ENCODE data around the gene TEX54. TPM values are rescaled to one million over a fixed set of nuclear protein-coding genes. Genes with fewer than 3 reads are reported as not detected.

Gene TEX54
- total and polyA plus RNA-seq, 2 of the 4 experiments (the other 2 are of a cell fraction), result not detected

GRCh38 chr11:62844154-62844553 is 11.5 kb upstream of the TEX54 start:
- no peak overlapping the region for H3K4me2 ChIP-seq (ENCODE audit: low read depth, low read length)
- CTCF ChIA-PET, result interaction anchor here (1.1 kb wide), 1 partner anchor 58 kb away, joined by 4 read pairs; no protein-coding TSS in a partner anchor

More at GRCh38 chr11:62844154-62844553, 11.5 kb upstream of the TEX54 start:
- BruUV-seq (replicated peaks), result no TSS peak
- peaks cover 0 to 2% of the 10 kb centered on the region in 2 experiments; a peak in 1 of 4 replicates for H3K79me1 ChIP-seq (ENCODE audit: low read depth in 1 of 2, low read length in 2 of 2)
- no peak for DNase-seq
- H4K5ac ChIP-seq (ENCODE audit: low read depth, low read length), result no peak overlapping the region
- H3K4me1 ChIP-seq (ENCODE audit: control insufficient read depth, insufficient read depth, low read length), result peaks cover 8% of the 10 kb centered on the region
- no peak for TF ChIP-seq RAD21 (IDR thresholded peaks at IDR 0.05; ENCODE audit: low read length)
- TF ChIP-seq RCOR1 (IDR thresholded peaks at IDR 0.05; ENCODE audit: insufficient replicate concordance, low read length), result no peak
- TF ChIP-seq MAZ (IDR thresholded peaks at IDR 0.05; ENCODE audit: borderline replicate concordance, low read depth, low read length), result no peak
- no peak for TF ChIP-seq POLR2A (IDR thresholded peaks at IDR 0.05; ENCODE audit: low read depth, low read length)
- no peak for TF ChIP-seq SMC3 (IDR thresholded peaks at IDR 0.05; ENCODE audit: low read depth, low read length)
- TF ChIP-seq RFX5 (IDR thresholded peaks at IDR 0.05; ENCODE audit: low read depth, low read length), result no peak
- TF ChIP-seq MAFK (IDR thresholded peaks at IDR 0.05; ENCODE audit: low read depth, low read length), result no peak
- no peak for TF ChIP-seq BHLHE40 (IDR thresholded peaks at IDR 0.05; ENCODE audit: low read depth, low read length)
- no peak for TF ChIP-seq CTCF (conservative IDR thresholded peaks at IDR 0.05; ENCODE audit: low read depth, low read length)
- TF ChIP-seq FOS (IDR thresholded peaks at IDR 0.05; ENCODE audit: low read depth, low read length), result no peak
- no peak for TF ChIP-seq USF2 (IDR thresholded peaks at IDR 0.05; ENCODE audit: low read depth, low read length)
- TF ChIP-seq MXI1 (IDR thresholded peaks at IDR 0.05; ENCODE audit: borderline replicate concordance, low read depth, low read length), result no peak
- TF ChIP-seq CEBPB (IDR thresholded peaks at IDR 0.05; ENCODE audit: low read depth, low read length), result no peak
- TF ChIP-seq CHD1 (IDR thresholded peaks at IDR 0.05; ENCODE audit: low read depth, low read length), result no peak
- H4K8ac ChIP-seq (ENCODE audit: low read depth in 2 of 2, low read length in 2 of 2), result no peak overlapping the region
- no peaks in the 10 kb centered on the region; the same call in none of the 2 replicates for H4K20me1 ChIP-seq (ENCODE audit: insufficient read depth, low read length)
- no CpG with 5 or more reads among the region's 3 CpGs for WGBS, 2 experiments (ENCODE audit: extremely low coverage in 2 of 2, insufficient read length in 1 of 2)
- in situ Hi-C loops (cut with MboI; ENCODE audit: low sequenced_read_pairs), result no loop called here
- no peaks in the 10 kb centered on the region for H3K9me3 ChIP-seq (ENCODE audit: control insufficient read depth, insufficient read depth, low read length)
- H3K56ac ChIP-seq (ENCODE audit: extremely low read depth, insufficient read depth, low read length), result no peak overlapping the region
- no peak for ATAC-seq (ENCODE audit: low read depth)
- no peak overlapping the region for H2AK9ac ChIP-seq (replicated peaks; ENCODE audit: low read depth, low read length, poor library complexity)
- H3K4me3 ChIP-seq (ENCODE audit: insufficient read depth, low read depth, low read length), result no peak overlapping the region
- intact Hi-C loops (cut with micrococcal nuclease), result no loop called here
- H3K36me3 ChIP-seq (ENCODE audit: control insufficient read depth, insufficient read depth, low read length), result no peaks in the 10 kb centered on the region
- dilution Hi-C loops (cut with HindIII; ENCODE audit: low sequenced_read_pairs, unreplicated experiment), result no loop called here
- H3K9ac ChIP-seq (ENCODE audit: low read depth, low read length), result no peak overlapping the region
- H2BK120ac ChIP-seq (ENCODE audit: low read depth, low read length), result no peak overlapping the region
- H2BK20ac ChIP-seq (ENCODE audit: low read depth, low read length), result no peak overlapping the region
- no peak overlapping the region for H3K14ac ChIP-seq (replicated peaks; ENCODE audit: low read depth, low read length)
- H3K4ac ChIP-seq (ENCODE audit: low read depth, low read length), result no peak overlapping the region
- H2BK15ac ChIP-seq (ENCODE audit: low read depth, low read length), result no peak overlapping the region
- POLR2A ChIA-PET (ENCODE audit: unreplicated experiment), result no interaction called here
- no peak overlapping the region for H2AFZ ChIP-seq (replicated peaks; ENCODE audit: low read length, poor library complexity)
- H2AK5ac ChIP-seq (ENCODE audit: low read depth, low read length), result no peak overlapping the region
- no peak overlapping the region for H3K27ac ChIP-seq (ENCODE audit: insufficient read depth, low read length)
- H4K91ac ChIP-seq (ENCODE audit: insufficient read depth, low read depth, low read length), result no peak overlapping the region
- no peaks in the 10 kb centered on the region for H3K27me3 ChIP-seq (ENCODE audit: control insufficient read depth, insufficient read depth, low read length)
- H3K9me1 ChIP-seq (ENCODE audit: insufficient read depth, low read length), result no peaks in the 10 kb centered on the region
- H3K18ac ChIP-seq (ENCODE audit: low read depth, low read length), result no peak overlapping the region
- H3K23ac ChIP-seq (ENCODE audit: low read depth, low read length), result peak overlapping the region; percentile 24; the same call in 1 of the 2 replicates
- H2BK5ac ChIP-seq (ENCODE audit: low read depth, low read length, poor library complexity, severe bottlenecking), result no peak overlapping the region
